GM21381 (cell line): ENCODE data around the gene ATRNL1.

Source experiments
- ATAC-seq: cut with Tn5 transposase; IDR thresholded peaks from one replicate; pipeline ENCODE4 v1.9.1; 2021; ENCODE audit warnings: mild to moderate bottlenecking, moderate library complexity; ENCODE audit not compliant: unreplicated experiment

The ATRNL1 gene

DNA sequence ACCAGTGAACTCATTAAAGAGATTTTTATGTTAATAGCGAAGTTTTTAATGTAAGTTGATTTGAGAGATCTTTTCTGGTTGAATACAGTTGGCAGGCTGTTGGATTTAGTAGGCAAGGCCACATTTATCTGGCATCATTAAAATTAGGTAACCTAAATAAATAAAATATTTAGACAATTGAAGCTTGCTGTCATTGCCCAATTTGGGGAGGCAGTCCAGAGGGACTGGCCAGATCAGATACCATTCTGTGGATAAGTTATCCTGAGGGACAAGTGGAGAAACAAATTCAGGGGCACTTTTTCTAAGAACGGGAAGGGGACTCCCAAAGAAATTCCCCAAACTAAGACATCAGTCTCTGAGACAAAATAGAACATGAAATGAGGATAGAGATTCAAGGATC is 782.0 kb downstream of the ATRNL1 start:
- ATAC-seq = no peak

DNA sequence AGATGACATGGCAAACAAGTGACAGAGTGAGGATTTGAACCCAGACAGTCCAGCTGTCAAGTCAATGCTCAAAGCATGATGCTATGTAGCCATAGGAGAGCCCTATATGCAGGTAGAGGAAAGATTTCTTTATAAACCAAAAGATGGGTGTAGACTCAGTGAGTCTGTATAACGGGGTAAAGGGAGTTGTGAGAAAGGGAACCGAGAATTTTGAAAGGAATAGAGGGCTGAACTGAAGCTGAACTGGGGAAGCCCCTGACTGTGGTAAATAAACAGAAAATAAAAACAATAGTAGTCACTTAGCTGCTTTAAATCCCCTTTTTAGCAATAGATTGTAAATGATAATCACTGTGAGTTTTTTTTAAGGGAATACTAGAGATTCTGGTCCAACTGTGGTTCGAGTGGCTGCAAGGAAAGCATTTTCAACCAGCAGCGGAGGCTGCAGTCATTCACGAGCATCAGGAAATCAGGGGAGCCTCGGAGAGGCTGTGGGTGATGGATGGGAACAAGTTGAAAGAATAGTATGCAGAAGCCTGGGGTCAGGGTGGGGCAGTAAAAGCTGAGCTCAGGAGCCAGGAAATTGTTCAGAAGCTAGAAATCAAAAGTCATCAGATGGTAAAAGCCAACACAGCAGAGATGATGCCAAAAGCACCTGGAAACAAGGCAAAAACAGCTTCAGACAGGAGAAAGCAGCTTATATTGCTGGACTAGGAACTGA is 786.4 kb downstream of the ATRNL1 start:
- no peak for ATAC-seq

DNA sequence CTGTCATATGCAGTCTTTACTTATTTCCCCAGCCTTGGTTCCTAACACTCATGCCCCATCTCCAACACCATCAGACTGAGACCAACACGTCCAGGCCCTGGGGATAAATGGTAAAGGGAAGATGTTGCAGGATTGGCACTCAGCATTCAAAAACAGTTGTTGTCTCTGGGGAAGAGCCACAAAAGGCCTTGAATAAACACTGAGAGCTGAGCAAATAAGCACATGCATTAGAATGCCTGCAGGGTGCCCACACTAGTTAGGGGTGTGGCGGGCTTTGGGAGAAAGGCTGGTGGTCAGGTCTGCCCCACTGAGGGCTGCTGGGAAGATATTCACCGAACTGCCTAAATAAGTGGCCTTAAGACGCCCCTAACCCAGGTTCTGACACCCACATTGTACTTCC is 788.9 kb downstream of the ATRNL1 start:
- no peak for ATAC-seq

DNA sequence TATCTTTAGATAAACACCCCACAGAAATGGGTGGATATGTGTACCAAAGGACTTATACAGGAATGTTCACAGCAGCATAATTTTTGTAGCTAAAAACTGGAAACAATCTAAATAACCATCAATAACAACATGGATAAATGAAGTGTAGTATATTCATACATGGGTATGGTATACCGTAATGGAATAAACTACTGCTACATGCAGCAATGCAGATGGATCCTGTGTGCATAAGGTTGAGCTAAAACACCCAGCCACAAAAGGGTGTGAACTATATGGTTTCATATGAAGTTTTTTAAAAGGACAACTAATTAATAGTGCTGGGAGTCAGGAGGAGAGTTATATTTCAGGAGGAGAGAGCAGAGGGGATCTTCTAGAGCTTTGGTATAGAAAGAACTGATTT is 790.2 kb downstream of the ATRNL1 start:
- ATAC-seq = no peak

DNA sequence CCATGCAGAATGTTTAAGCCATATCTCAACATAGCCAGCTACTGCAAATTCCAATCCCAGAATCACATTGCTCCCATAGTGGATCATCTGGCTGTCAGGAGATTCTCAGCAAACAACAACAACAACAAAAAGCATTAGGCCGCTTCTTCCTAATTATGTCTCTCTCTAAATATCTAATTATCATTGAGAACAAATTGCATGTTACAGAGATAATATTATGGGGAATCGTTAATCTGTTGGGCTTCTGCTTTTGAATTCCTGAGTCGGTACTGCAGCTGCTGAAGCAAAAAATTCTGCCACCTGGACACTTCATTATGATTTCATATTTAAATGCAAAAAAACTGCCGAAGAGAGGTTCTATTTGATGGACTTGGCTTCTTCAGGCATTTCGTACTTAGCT is 791.2 kb downstream of the ATRNL1 start:
- no peak for ATAC-seq

DNA sequence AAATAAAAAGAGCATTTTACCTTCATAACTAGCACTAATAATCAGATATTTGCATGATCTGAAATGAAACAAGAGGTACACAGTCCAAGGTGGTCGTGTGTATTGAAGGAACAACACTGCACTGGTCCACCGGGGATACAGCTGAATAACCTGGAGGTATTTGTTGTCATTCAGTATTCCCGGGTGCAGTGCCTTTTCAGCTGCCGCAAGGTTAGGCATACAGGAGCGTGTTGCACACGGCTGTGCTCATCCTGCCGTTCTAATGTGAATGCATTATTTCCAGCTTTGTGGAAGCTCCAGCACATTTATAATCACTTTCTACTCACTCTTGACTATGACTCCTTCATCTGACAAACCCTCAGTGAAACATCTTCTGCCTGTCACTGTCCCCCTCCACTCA is 802.0 kb downstream of the ATRNL1 start:
- ATAC-seq = no peak

DNA sequence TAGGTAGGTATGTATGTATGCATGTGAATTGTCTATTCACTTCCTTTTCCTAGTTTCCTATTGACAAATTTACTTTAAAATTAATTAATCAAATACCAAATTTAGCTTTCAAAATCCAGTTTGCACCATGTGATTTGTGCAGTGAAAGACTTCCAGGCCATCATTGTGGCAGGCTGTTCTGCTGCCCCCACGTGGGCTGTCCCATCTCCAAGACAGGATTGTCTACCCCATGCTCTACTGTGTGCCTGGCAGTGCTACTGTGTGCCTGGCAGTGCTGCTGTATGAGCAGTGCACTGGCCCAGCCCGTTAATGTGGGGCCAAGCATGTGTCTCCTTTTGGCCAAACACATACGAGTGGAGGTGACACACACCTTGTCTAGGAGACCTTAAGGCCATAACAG is 805.1 kb downstream of the ATRNL1 start:
- no peak for ATAC-seq

DNA sequence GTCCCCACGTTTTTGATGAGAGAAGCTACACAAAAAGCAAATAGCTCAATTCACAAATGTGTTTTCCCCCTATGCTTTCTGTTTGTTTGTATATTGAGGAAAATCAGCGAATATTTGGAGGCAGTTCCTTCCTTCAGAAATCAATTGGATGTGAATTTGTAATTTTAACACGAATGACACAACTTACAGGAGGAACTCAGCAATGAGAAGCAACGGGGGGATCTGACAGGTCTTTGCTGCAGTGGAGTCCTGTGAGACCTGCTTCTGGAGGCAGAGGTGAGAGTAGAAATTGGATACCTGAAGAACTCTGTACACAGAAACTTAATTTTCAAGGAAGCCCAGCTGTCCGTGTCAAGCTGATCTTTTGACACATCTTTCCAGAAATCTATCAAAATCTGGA is 809.4 kb downstream of the ATRNL1 start:
- ATAC-seq = no peak

DNA sequence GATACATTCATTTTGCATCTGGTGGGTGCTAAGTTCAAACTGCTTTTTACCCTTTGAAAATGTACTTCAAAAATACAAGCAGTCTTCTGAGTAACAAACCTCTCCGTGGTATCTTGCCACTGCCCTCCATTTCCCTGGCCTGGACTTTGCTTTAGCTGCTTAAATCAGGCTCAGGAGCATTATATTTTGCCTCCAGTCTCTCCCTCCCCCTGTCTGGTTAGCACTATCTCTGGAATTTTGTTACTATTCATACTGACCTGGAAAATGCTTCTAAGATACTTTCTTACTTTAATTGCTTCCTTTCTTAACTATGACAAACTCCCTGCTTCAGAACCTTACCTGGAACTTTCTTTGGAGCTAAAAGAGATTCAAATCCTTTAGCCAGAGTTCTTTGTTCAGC is 810.0 kb downstream of the ATRNL1 start:
- ATAC-seq = no peak

DNA sequence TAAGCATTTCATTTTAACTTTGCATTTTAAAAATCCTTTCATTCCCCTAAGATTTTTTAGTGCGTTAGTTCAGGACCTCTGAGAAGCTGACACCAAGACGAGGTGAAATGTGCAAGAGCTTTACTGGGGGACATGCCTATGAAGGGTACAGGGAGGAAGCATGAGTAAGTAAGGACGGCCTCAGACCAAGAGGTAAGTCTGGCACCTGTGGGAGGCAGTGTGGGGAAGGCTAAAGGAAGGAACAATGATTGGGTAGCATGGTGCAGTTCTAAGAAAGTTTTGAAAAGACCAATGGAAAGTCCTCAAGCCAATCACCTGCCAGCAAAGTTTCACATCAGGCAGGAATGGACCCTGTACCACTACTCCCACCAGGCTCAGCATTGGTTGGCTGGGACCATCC is 810.7 kb downstream of the ATRNL1 start:
- ATAC-seq = no peak

DNA sequence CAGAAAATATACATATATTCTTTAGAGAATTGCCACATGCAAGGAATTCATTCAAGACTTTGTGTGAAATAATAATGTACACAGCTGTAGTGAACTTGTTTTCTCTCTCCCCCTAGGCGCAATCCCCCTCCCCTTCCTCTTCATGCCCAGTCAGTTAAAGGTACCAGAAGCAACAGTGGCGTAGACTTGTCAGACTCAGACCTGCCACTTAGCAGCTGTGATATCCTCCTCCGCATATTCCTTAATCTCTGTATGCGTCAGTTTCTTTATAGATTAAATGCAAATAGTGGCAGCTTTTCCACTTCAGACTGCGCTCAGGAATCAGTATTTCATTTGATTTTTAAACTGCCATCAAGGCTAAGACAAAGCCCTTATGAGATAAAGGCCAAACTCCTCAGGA is 815.9 kb downstream of the ATRNL1 start:
- no peak for ATAC-seq

DNA sequence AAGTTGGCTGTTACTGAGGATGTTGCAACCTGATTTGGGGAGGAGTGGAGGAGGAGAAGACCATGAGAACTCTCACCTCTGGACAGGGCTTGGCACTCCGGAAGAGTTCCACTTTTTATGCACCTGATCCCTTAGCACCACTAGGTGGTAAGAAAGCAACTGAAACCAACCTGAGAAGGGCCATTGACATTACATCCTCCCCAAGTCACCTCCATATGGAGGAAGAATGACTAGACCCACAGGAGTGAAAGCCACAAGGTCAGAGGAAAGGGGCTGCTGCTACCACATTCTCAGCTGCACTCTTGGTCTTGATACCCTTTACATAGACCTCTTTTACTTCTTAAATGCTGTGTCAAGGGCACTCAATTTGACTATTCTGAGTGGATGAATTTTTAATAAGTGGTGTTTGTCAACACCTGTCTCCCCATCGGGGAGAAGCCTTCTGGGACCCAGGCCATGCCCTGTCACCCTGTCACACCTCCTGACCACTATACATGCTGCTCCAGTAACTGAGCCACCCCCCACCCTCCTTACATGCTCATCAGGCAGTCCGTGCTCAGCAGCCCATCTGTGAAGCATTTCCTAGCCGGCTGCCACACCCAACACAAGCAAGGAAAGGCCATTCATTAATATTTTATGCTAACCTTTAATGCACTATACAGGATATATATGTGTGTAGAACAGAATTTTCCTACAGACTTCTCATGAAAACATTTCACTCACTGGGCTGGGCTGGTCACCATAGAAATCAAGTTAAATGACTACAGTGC is 817.0 kb downstream of the ATRNL1 start:
- ATAC-seq = no peak

DNA sequence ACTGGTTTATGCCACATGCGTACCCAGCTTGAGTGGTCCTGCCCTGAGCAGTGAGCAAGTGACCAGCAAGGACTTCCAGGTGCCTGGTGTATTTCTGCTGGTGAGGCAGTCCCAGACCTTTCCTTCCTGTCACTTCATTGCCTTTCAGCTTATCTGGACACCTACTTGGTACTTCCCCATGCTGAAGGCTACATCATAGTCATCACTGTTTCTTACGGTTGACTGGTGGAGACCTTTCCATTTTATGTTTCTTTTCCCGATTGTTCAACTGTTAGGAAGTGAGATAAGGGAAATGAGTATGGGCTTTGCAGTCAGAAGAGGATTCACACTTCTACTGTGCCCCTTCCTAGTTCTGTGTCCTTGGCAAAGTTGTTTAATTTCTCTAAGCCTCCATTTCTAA is 821.3 kb downstream of the ATRNL1 start:
- no peak for ATAC-seq

DNA sequence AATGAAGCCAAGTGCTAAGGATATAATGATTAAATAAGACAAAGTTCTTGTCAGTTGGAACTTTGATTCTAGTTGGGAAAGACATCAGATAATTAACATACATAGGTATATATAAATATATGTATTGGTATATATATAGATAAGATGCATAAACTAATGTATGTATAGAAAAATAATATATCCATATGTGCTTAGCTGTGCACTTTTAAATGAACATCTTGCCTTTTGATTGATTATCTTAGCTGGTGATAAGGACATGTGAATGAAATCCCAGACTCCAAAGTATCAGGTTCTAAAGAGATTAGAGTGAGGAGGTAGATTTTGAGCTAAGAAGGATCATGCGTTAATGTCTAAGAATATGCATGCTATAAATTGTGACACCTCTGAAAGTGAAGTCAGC is 822.3 kb downstream of the ATRNL1 start:
- no peak for ATAC-seq

DNA sequence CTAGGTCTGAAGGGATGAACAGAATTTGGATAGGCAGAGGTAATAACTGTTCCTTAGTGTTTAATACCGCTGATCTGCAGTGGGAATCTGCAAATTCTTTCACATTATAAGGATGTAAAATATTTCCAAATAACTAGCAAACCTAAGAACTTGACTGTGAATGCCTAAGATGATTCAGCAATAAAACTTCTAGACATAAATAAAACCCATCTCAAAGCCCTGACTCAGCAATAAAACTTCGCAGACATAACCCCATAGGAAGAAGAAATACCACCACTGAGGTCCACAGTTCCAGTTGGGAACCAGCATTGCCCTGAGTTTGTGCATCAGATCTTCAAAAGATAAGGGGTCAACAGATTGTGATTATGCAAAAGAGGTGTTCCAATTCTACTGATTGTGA is 825.6 kb downstream of the ATRNL1 start:
- ATAC-seq = no peak

DNA sequence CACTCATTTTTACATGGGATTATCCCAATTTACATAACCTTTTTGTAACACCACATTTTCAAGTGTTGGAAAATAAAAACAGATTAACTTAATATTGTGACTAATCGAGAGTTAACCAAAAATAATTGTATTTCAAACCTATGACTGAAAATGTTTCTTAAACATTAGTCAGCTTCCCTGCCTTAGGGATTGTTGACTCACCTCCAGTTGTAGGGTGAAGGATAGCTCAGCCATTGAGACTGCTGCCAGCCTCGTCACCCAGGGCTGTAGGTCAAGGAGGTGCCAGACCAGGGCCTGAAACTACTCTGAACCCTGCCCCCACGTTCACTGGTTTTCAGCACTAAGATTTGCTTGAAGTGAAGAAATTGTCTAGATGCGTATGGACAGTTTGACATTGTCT is 828.6 kb downstream of the ATRNL1 start:
- no peak for ATAC-seq

DNA sequence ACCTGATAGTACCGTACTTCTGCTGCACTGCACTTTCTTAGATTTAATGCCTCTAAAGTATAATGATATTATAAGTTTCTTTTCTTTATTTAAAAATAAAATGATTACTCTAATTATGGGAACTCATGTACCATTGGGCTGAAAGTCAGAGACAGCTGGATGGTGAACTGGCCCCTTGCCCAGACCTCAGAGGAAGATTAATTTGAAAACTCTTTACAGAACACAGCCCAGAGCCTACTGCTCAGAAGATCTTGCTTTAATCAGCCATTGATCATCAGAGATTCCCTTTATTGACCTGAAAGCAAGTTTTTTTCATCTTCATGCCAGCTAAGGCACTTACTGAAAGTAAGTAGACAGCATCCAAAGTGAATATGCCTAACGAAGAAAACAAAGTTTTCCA is 838.1 kb downstream of the ATRNL1 start:
- no peak for ATAC-seq

DNA sequence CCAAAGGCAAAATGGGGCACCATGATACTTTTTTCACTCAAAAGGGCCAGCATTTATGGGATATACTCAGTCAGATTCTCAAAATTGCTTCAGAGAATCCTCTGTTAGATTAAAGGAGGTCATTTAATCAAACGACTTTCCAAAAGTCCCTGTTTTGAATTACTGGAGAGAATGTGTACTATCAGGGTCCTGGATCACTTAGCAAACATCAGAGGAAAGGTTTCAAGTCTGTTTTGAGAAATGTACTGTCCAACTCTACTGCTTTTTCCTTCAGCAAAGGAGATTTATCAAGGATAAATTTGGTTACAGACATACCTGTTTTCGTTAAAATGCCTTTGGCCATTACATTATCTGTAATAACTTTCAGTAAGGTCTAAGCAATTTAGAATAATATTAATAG is 838.9 kb downstream of the ATRNL1 start:
- no peak for ATAC-seq

DNA sequence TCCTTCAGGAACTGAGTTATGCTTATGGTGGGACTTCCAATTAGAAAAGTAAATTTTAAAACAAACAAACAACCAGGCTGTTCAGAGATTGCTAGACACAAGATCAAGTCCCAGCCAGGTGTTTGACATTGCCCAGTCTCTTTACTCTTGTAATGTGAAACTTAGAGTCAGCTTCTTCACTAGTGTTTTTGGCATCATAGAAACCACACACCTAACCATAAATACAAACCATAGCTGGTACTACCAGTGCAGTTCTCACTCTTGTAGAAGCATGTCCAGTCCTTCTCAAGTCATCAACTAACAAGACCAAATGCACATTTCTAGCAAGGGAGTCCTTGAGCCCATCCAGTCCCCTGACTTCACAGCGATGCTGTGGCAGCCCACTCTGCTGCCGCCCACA is 839.9 kb downstream of the ATRNL1 start:
- ATAC-seq = no peak

DNA sequence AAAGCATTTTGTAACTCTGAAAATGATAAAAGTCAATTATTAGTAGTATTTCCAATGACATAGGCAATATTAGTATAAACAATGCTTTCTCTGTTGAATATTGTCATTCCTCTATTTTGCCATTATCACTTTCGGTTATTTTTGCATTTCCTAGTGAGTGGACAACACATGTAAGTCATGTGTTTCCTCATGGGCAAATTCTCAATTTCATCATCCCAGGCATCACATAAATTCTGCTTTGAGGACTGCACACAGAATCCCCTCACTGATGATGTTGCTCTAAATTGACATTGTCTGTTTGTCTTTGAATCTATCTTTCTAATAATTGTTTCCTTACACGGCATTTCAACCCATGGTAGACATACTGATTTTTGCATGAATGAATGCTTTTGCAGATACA is 842.6 kb downstream of the ATRNL1 start:
- no peak for ATAC-seq

DNA sequence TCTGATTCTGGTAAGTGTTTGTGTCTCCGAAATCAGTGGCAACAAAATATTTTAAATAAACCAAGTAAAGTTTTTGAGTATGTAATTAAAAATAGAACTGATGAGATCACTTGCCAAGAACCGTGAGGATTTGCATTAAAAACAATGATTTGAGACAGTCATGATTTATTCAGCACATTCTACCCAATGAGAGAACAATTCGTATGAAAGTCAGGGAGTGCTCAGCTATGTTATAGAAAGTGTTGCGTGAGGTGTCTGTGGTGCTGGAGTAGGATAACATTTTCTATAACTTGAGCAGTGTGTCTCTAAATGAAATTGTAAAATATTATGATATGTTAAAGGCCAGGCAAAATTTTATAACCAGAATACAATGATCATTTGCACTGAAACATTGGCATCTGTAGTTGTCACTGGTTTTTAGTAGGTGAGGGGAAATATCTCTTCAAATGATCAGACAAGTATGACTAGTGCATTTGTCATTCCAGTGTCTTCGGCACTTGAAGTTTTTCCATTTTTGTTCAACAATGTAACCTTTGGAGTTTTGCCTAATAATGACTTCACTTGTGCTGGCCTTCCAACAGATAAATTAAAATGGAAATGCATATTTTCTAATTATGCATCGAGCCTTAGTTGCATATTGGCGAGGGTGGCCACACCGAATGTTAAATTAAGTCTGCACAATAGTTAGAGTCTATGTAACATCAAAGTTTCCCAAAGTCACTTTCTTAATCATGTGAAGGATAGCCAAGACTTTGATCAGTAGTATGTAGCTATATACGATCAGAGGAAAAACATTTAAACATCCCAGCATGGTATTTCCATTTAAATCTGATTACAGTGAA is 844.0 kb downstream of the ATRNL1 start:
- no peak for ATAC-seq

DNA sequence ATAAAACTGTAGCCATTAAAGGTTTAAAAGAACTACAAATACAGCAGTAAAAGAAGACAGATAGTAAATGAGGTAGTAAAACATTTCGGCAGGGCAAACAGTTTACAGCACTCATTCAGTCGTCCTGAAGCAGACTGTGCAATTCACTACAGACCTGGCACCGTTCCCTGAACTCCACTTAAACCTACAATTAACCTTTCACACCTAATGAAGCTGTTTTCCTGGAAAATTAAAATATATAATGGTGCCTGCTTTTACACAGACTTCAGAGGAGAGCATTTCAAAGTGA is 844.5 kb downstream of the ATRNL1 start:
- ATAC-seq = no peak
